GM12878 (cell line): Measurements from ENCODE around the gene UBE3B.

Experiments used
- CTCF ChIP-seq, 3 experiments: IDR thresholded peaks in 2 of 3; conservative IDR thresholded peaks in 1 of 3; 2 replicates each; pipeline ENCODE4 v1.5.1; 2011; ENCODE audit warnings: low read depth in 3 of 3, low read length in 3 of 3, mild to moderate bottlenecking in 3 of 3, control low read depth in 2 of 3, moderate library complexity in 2 of 3, inconsistent platforms in 1 of 3, mixed read lengths in 1 of 3; ENCODE audit not compliant: control insufficient read depth in 2 of 3, insufficient read depth in 1 of 3; ENCODE audit errors: extremely low read depth in 1 of 3
- USF1 ChIP-seq: IDR thresholded peaks from 2 replicates; pipeline ENCODE4 v1.6.1; 2011; ENCODE audit warnings: borderline replicate concordance, low read depth, mild to moderate bottlenecking, moderate library complexity, mixed read lengths, low read length; ENCODE audit not compliant: insufficient read depth; ENCODE audit errors: extremely low read length

GRCh38 chr12:109479761-109480160 is 2.3 kb downstream of the UBE3B start:
- TF ChIP-seq CTCF (IDR thresholded peaks at IDR 0.05 in 2 of 3, conservative IDR thresholded peaks at IDR 0.05 in 1 of 3; ENCODE audit: control insufficient read depth in 2 of 3, extremely low read depth in 1 of 3, insufficient read depth in 1 of 3, low read depth in 3 of 3, low read length in 3 of 3) (no peak), USF1 (no peak)
